GM18511 (cell line): Measurements from ENCODE around the gene RBFOX2.
"Not testable (repeated sequence)": the region's sequence is repeated elsewhere in the genome, so short reads cannot be mapped to it uniquely, and the experiment has no call there.

Experiments
- ATAC-seq: cut with Tn5 transposase; IDR thresholded peaks from one replicate; pipeline ENCODE4 v1.9.1; 2021; ENCODE audit warnings: mild to moderate bottlenecking, moderate library complexity; ENCODE audit not compliant: unreplicated experiment

The RBFOX2 gene

GRCh38 chr22:35746248-35746647 lies 282.4 kb downstream of the RBFOX2 start:
- no peak for ATAC-seq

- ATAC-seq = no peak
These were observed 285.2 kb downstream of the RBFOX2 start for GRCh38 chr22:35743326-35743860.

GRCh38 chr22:35742342-35743100 lies 286.1 kb downstream of the RBFOX2 start:
- ATAC-seq = no peak

GRCh38 chr22:35740616-35741015 lies 288.0 kb downstream of the RBFOX2 start:
- no peak for ATAC-seq

GRCh38 chr22:35739931-35740380 lies 288.7 kb downstream of the RBFOX2 start:
- ATAC-seq = no peak

GRCh38 chr22:35739076-35739930 lies 289.3 kb downstream of the RBFOX2 start:
- ATAC-seq = no peak

- ATAC-seq = not testable (repeated sequence)
These were observed 290.7 kb downstream of the RBFOX2 start for GRCh38 chr22:35737886-35738285.

GRCh38 chr22:35736701-35737100 lies 291.9 kb downstream of the RBFOX2 start:
- no peak for ATAC-seq

- ATAC-seq = no peak
These were observed 292.5 kb downstream of the RBFOX2 start for GRCh38 chr22:35736166-35736565.

- ATAC-seq = no peak
These were observed 293.1 kb downstream of the RBFOX2 start for GRCh38 chr22:35735542-35735941.

GRCh38 chr22:35734517-35734827 lies 294.2 kb downstream of the RBFOX2 start:
- no peak for ATAC-seq

- ATAC-seq = no peak
These were observed 294.7 kb downstream of the RBFOX2 start for GRCh38 chr22:35733791-35734516.

- ATAC-seq = no peak
These were observed 295.6 kb downstream of the RBFOX2 start for GRCh38 chr22:35733036-35733435.

GRCh38 chr22:35732116-35732515 lies 296.5 kb downstream of the RBFOX2 start:
- no peak for ATAC-seq

- ATAC-seq = no peak
These were observed 297.3 kb downstream of the RBFOX2 start for GRCh38 chr22:35731321-35731720.

- no peak for ATAC-seq
These were observed 299.3 kb downstream of the RBFOX2 start for GRCh38 chr22:35729309-35729698.

GRCh38 chr22:35728639-35729308 lies 299.9 kb downstream of the RBFOX2 start:
- no peak for ATAC-seq

GRCh38 chr22:35727436-35727835 lies 301.2 kb downstream of the RBFOX2 start:
- no peak for ATAC-seq

- no peak for ATAC-seq
These were observed 301.7 kb downstream of the RBFOX2 start for GRCh38 chr22:35726933-35727332.

GRCh38 chr22:35726398-35726797 lies 302.2 kb downstream of the RBFOX2 start:
- no peak for ATAC-seq

- no peak for ATAC-seq
These were observed 303.1 kb downstream of the RBFOX2 start for GRCh38 chr22:35725521-35725920.
